HEK293T (cell line): ENCODE results near the gene ADAMTS10.
"Not testable (repeated sequence)": the region's sequence is repeated elsewhere in the genome, so short reads cannot be mapped to it uniquely, and the experiment has no call there.

Experiments used
- CTCF ChIA-PET: fragments of 350-600 bp; formaldehyde crosslinking; extraction: SDS; loops from one replicate; lab custom pipeline; 2021; ENCODE audit warnings: antibody characterized with exemption, inconsistent platforms; lab: Yijun Ruan, JAX
- POLR2A ChIA-PET: fragments of 350-600 bp; formaldehyde crosslinking; extraction: SDS; loops from one replicate; lab custom pipeline; 2020; ENCODE audit warnings: antibody characterized with exemption, inconsistent platforms; lab: Yijun Ruan, JAX
- DNase-seq: peaks from one replicate; pipeline ENCODE4 v3.0.0; 2012; ENCODE audit warnings: mixed read lengths; ENCODE audit errors: extremely low spot score
- ARNT ChIP-seq: fragments of 450-650 bp; IDR thresholded peaks from 2 replicates; pipeline ENCODE4 v1.6.1; 2017; ENCODE audit warnings: mild to moderate bottlenecking
- BHLHE40 ChIP-seq: fragments of 450-650 bp; IDR thresholded peaks from 2 replicates; pipeline ENCODE4 v1.6.1; 2016; ENCODE audit warnings: mild to moderate bottlenecking, moderate library complexity, borderline replicate concordance
- CTBP1 ChIP-seq: fragments of 450-650 bp; IDR thresholded peaks from 2 replicates; pipeline ENCODE4 v1.6.1; 2016; ENCODE audit warnings: borderline replicate concordance
- ELF4 ChIP-seq: fragments of 450-650 bp; IDR thresholded peaks from 2 replicates; pipeline ENCODE4 v1.6.1; 2017; ENCODE audit warnings: antibody characterized with exemption
- FOXA1 ChIP-seq: fragments of 450-650 bp; IDR thresholded peaks from 2 replicates; pipeline ENCODE4 v1.6.1; 2016; ENCODE audit warnings: mild to moderate bottlenecking
- FOXK2 ChIP-seq: fragments of 450-650 bp; IDR thresholded peaks from 2 replicates; pipeline ENCODE4 v1.6.1; 2016; ENCODE audit warnings: mild to moderate bottlenecking
- FOXM1 ChIP-seq: fragments of 450-650 bp; IDR thresholded peaks from 2 replicates; pipeline ENCODE4 v1.6.1; 2017; ENCODE audit warnings: mild to moderate bottlenecking, borderline replicate concordance
- HDGF ChIP-seq: fragments of 450-650 bp; IDR thresholded peaks from 2 replicates; pipeline ENCODE4 v1.6.1; 2017; ENCODE audit warnings: antibody characterized with exemption, borderline replicate concordance
- L3MBTL2 ChIP-seq: fragments of 450-650 bp; conservative IDR thresholded peaks from 2 replicates; pipeline ENCODE4 v1.6.1; 2016; ENCODE audit warnings: mild to moderate bottlenecking
- LEF1 ChIP-seq: fragments of 450-650 bp; IDR thresholded peaks from 2 replicates; pipeline ENCODE4 v1.6.1; 2017; ENCODE audit warnings: mild to moderate bottlenecking, borderline replicate concordance
- NFRKB ChIP-seq: fragments of 450-650 bp; IDR thresholded peaks from 2 replicates; pipeline ENCODE4 v1.6.1; 2016; ENCODE audit warnings: mild to moderate bottlenecking, moderate library complexity
- SP1 ChIP-seq: fragments of 450-650 bp; IDR thresholded peaks from 2 replicates; pipeline ENCODE4 v1.6.1; 2017
- SUZ12 ChIP-seq: fragments of 450-650 bp; IDR thresholded peaks from 2 replicates; pipeline ENCODE4 v1.6.1; 2016; ENCODE audit warnings: mild to moderate bottlenecking
- TARDBP ChIP-seq: fragments of 450-650 bp; IDR thresholded peaks from 2 replicates; pipeline ENCODE4 v1.6.1; 2016
- ZNF384 ChIP-seq: fragments of 450-650 bp; IDR thresholded peaks from 2 replicates; pipeline ENCODE4 v1.6.1; 2016
- TF ChIP-seq, protein P1 (sequence below): fragments of 450-650 bp; IDR thresholded peaks from 2 replicates; pipeline ENCODE4 v1.6.1; 2016

ADAMTS10 gene

DNA sequence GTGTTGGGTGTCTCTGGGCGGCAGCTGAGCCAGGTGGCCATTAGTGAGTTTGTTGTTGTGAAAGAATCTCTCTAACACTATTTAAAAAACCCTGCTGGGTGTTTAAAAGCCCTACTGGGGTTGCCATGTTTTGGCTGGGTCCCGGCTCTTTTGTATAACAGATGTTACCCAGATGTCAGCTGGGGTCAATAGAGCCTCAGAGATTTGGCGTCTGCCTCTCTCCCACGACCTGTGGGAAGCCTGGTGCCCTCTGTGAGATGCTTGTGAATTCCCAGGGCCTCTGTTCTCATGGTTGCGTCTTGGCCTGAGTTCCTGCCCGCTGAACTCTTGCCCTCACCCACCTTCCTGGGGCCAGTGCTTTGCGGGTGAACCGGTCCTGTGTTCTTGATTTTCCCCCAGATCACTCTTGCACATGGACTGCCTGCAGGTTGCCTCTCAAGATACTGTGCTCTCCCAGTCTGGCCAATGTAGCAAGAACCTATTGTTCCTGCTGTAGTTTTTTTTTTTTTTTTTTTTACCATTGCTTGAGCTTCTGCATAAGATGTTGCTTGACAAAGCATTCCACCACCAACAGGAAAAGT, 29.4 kb upstream of the ADAMTS10 start:
- ChIA-PET POLR2A (no interaction called here), CTCF (interaction anchor here (0.6 kb wide), 1 partner anchor 115 kb away, joined by 7 read pairs; no protein-coding TSS in a partner anchor)
- TF ChIP-seq SP1: no peak
- no peak for TF ChIP-seq LEF1
- no peak for TF ChIP-seq NFRKB
- TF ChIP-seq FOXK2: no peak
- TF ChIP-seq ARNT: no peak
- TF ChIP-seq, protein P1, sequence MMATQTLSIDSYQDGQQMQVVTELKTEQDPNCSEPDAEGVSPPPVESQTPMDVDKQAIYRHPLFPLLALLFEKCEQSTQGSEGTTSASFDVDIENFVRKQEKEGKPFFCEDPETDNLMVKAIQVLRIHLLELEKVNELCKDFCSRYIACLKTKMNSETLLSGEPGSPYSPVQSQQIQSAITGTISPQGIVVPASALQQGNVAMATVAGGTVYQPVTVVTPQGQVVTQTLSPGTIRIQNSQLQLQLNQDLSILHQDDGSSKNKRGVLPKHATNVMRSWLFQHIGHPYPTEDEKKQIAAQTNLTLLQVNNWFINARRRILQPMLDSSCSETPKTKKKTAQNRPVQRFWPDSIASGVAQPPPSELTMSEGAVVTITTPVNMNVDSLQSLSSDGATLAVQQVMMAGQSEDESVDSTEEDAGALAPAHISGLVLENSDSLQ: no peak
- no peak for TF ChIP-seq ZNF384
- TF ChIP-seq SUZ12: no peak
- no peak for TF ChIP-seq L3MBTL2
- TF ChIP-seq FOXM1: no peak
- no peak for TF ChIP-seq BHLHE40
- no peak for TF ChIP-seq ELF4
- no peak for DNase-seq

GRCh38 chr19:8638078-8638619, 27.6 kb upstream of the ADAMTS10 start:
- POLR2A ChIA-PET: no interaction called here
- TF ChIP-seq, protein P1: no peak
- TF ChIP-seq NFRKB: no peak
- TF ChIP-seq FOXK2: no peak
- TF ChIP-seq ELF4: no peak
- no peak for TF ChIP-seq LEF1
- TF ChIP-seq FOXA1: no peak
- TF ChIP-seq TARDBP: no peak
- TF ChIP-seq L3MBTL2: no peak
- no peak for TF ChIP-seq ZNF384
- no peak for TF ChIP-seq FOXM1
- no peak for TF ChIP-seq ARNT
- no peak for TF ChIP-seq BHLHE40
- TF ChIP-seq HDGF: no peak
- CTCF ChIA-PET: no interaction called here
- no peak for DNase-seq

- DNase-seq, POLR2A ChIA-PET: not testable (repeated sequence)
- CTCF ChIA-PET: interaction anchor here (0.6 kb wide), 1 partner anchor 1389 kb away, joined by 4 read pairs; no protein-coding TSS in a partner anchor
Observed at GRCh38 chr19:8637070-8637469, 26.6 kb upstream of the ADAMTS10 start.

GRCh38 chr19:8635422-8635821, 24.9 kb upstream of the ADAMTS10 start:
- no peak for DNase-seq
- TF ChIP-seq FOXM1 (no peak), NFRKB (no peak), TARDBP (no peak)
- POLR2A ChIA-PET: no interaction called here
- CTCF ChIA-PET: no interaction called here

GRCh38 chr19:8631425-8631819, 20.9 kb upstream of the ADAMTS10 start:
- ChIA-PET POLR2A (interaction anchor here (1.0 kb wide), 1 partner anchor 9 kb away, joined by 4 read pairs; no protein-coding TSS in a partner anchor), CTCF (interaction anchor here (1.0 kb wide), 1 partner anchor 50 kb away, joined by 3 read pairs; no protein-coding TSS in a partner anchor)
- no peak for TF ChIP-seq ARNT
- DNase-seq: no peak

GRCh38 chr19:8630796-8631424, 20.4 kb upstream of the ADAMTS10 start:
- CTCF ChIA-PET: interaction anchor here (1.0 kb wide), 1 partner anchor 50 kb away, joined by 3 read pairs; no protein-coding TSS in a partner anchor
- TF ChIP-seq FOXA1: no peak
- POLR2A ChIA-PET: interaction anchor here (0.5 to 1.0 kb wide), 2 partner anchors 9 to 11 kb away, joined by 3 to 4 read pairs; no protein-coding TSS in a partner anchor
- DNase-seq: no peak

DNA sequence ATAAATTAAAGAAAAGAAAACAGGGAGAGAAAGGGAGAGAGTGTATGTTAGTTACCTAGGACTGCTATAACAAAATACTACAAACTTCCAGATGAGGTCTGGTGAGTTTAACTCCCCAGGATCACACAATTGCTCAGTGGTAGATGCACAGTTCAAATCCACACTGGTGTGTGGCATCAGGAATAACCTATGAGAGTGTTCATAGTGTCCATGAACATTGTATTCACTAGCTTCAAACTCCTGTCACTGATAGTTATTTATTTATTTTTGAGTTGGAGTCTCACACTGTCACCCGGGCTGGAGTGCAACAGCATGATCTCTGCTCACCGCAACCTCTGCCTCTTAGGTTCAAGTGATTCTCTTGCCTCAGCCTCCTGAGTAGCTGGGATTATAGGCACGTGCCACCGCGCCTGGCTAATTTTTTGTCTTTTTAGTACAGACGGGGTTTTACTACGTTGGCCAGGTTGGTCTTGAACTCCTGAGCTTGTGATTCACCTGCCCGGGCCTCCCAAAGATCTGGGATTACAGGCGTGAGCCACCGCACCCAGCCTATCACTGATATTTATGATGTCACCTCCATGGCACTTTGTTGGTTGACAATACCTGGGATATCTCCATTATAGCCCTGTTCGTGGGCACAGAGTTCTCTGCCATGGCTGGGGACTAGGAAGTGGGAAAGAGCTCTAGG, 19.6 kb upstream of the ADAMTS10 start, which contains the start of gene NFILZ:
NFILZ (plus strand) TSS at position 638 of the 688 bp plus-strand sequence. CDS start 46,133 bp downstream, outside the sequence.
- POLR2A ChIA-PET: no interaction called here
- CTCF ChIA-PET: no interaction called here
- TF ChIP-seq ZNF384: no peak
- no peak for TF ChIP-seq NFRKB
- no peak for TF ChIP-seq CTBP1
- no peak for TF ChIP-seq L3MBTL2
- no peak for TF ChIP-seq TARDBP
- TF ChIP-seq SUZ12: no peak
- TF ChIP-seq ARNT: no peak
- no peak for DNase-seq
